GM23248 (cell line): ENCODE results near the gene BHMT2. TPM values are rescaled to one million over a fixed set of nuclear protein-coding genes. Genes with fewer than 3 reads are reported as not detected.

Experiments used
- DNase-seq: peaks from one replicate; pipeline ENCODE4 v3.0.0-alpha.2; 2015
- H2AFZ ChIP-seq: fragments of 200-600 bp; sonication (generic); 2 replicates; pipeline ENCODE4 v1.6.1; 2016; ENCODE audit warnings: antibody characterized with exemption
- H3F3A ChIP-seq: fragments of 200-600 bp; sonication (generic); 2 replicates; pipeline ENCODE4 v1.6.1; 2016; ENCODE audit warnings: mild to moderate bottlenecking, antibody characterized with exemption, mixed run types; ENCODE audit not compliant: insufficient read depth
- H3K27ac ChIP-seq: fragments of 200-600 bp; sonication (generic); 2 replicates; pipeline ENCODE4 v1.5.1; 2016; ENCODE audit warnings: mild to moderate bottlenecking
- H3K27me3 ChIP-seq: fragments of 200-600 bp; sonication (generic); replicated peaks from 2 replicates; pipeline ENCODE4 v1.6.1; 2016; ENCODE audit warnings: mild to moderate bottlenecking; ENCODE audit not compliant: insufficient read depth
- H3K36me3 ChIP-seq: fragments of 200-600 bp; sonication (generic); 2 replicates; pipeline ENCODE4 v1.6.1; 2016; ENCODE audit warnings: low read depth, mild to moderate bottlenecking
- H3K4me1 ChIP-seq: fragments of 200-600 bp; sonication (generic); 2 replicates; pipeline ENCODE4 v1.6.1; 2016; ENCODE audit warnings: mild to moderate bottlenecking; ENCODE audit not compliant: insufficient read depth
- H3K4me2 ChIP-seq: fragments of 200-600 bp; sonication (generic); one replicate; pipeline ENCODE4 v1.6.1; 2016; ENCODE audit warnings: mild to moderate bottlenecking; ENCODE audit not compliant: unreplicated experiment
- H3K4me3 ChIP-seq: fragments of 200-600 bp; sonication (generic); 2 replicates; pipeline ENCODE4 v1.5.1; 2016; ENCODE audit warnings: mild to moderate bottlenecking
- H3K79me2 ChIP-seq: fragments of 200-600 bp; sonication (generic); 2 replicates; pipeline ENCODE4 v1.6.1; 2016; ENCODE audit warnings: mild to moderate bottlenecking; ENCODE audit not compliant: insufficient read depth
- H3K9ac ChIP-seq: fragments of 200-600 bp; sonication (generic); 2 replicates; pipeline ENCODE4 v1.6.1; 2016; ENCODE audit warnings: mild to moderate bottlenecking
- H3K9me2 ChIP-seq: fragments of 200-600 bp; sonication (generic); 2 replicates; pipeline ENCODE4 v1.6.1; 2016; ENCODE audit warnings: mixed run types, mild to moderate bottlenecking, moderate library complexity; ENCODE audit not compliant: insufficient read depth
- H3K9me3 ChIP-seq: fragments of 200-600 bp; sonication (generic); one replicate; pipeline ENCODE4 v1.6.1; 2017; ENCODE audit warnings: low read depth
- H4K20me1 ChIP-seq: fragments of 200-600 bp; sonication (generic); 2 replicates; pipeline ENCODE4 v1.6.0; 2016; ENCODE audit not compliant: insufficient read depth
- EZH2 ChIP-seq: fragments of 200-600 bp; sonication (generic); IDR thresholded peaks from 2 replicates; pipeline ENCODE4 v1.6.1; 2018; ENCODE audit warnings: antibody characterized with exemption, mild to moderate bottlenecking; ENCODE audit not compliant: insufficient read depth, poor library complexity, severe bottlenecking
- EZH2phosphoT487 ChIP-seq: fragments of 200-600 bp; sonication (generic); IDR thresholded peaks from 2 replicates; pipeline ENCODE4 v1.6.1; 2018; ENCODE audit warnings: antibody characterized with exemption, moderate library complexity, mild to moderate bottlenecking, low read depth; ENCODE audit not compliant: insufficient read depth
- WGBS, 2 experiments: methylation state at CpG; one replicate each; pipeline ENCODE4 v1.1.6; 2015 to 2017; ENCODE audit warnings: low lambda C conversion rate in 2 of 2, low coverage in 1 of 2; ENCODE audit errors: missing lambda C conversion rate in 2 of 2; 5-methylcytosine and 5-hydroxymethylcytosine counted together
- in situ Hi-C: fragments of 300-500 bp; cut with MboI; formaldehyde crosslinking; loops from 2 replicates; pipeline ENCODE4 v1.15.0; 2020
- polyA plus RNA-seq: library from polyadenylated mRNA; unstranded; fragments of >200 nt; fragmentation: Nextera tagmentation; extraction: Ambion mirVana; gene quantifications from 2 replicates; pipeline ENCODE4 v1.2.1, GENCODE V29; 2016
- total RNA-seq: library from RNA; depleted of rRNA; stranded (reverse); fragments of >200 nt; shearing (Covaris generic); gene quantifications from 2 replicates; pipeline ENCODE4 v1.2.3, GENCODE V29; 2014

BHMT2 gene
- total and polyA plus RNA-seq, 2 experiments from 2014 or later, result 4.4 to 6.2 TPM

DNA sequence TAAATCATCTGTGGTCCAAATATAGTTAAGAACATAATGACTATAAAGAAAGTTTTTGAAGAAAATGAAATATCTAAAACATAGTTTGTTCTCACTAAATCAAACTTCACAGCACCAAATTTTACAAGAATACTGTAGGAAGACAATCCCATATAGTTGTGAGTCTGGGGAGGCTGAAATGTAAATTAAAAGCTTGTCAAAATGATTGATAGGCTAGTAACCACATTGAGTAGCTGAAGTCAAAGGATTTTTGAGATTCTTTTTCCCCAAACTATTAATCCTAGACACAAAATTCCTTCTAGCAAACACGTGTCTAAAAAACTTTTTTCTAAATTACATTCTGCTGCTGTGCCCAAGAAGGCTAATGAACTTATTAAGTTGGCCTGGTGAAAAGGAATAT, 55.0 kb downstream of the BHMT2 start:
- H3K27me3 ChIP-seq, result no peaks in the 10 kb centered on the region
- H3K9ac ChIP-seq, result no peak overlapping the region
- 79 to 82% methylated on average over 1 of the region's 1 CpG for WGBS, 2 experiments
- H3K9me3 ChIP-seq, result no peaks in the 10 kb centered on the region
- no peak for DNase-seq
- H3K4me3 ChIP-seq, result no peak overlapping the region
- H3K4me1 ChIP-seq, result no peaks in the 10 kb centered on the region
- H3K79me2 ChIP-seq, result no peaks in the 10 kb centered on the region
- H3K36me3 ChIP-seq, result no peaks in the 10 kb centered on the region
- no peaks in the 10 kb centered on the region for H3F3A ChIP-seq
- H3K27ac ChIP-seq, result no peak overlapping the region
- H3K4me2 ChIP-seq, result no peak overlapping the region
- TF ChIP-seq EZH2 (no peak), EZH2phosphoT487 (no peak)
- in situ Hi-C loops, result no loop called here
- no peaks in the 10 kb centered on the region for H4K20me1 ChIP-seq
- H3K9me2 ChIP-seq, result no peaks in the 10 kb centered on the region
- no peak overlapping the region for H2AFZ ChIP-seq

DNA sequence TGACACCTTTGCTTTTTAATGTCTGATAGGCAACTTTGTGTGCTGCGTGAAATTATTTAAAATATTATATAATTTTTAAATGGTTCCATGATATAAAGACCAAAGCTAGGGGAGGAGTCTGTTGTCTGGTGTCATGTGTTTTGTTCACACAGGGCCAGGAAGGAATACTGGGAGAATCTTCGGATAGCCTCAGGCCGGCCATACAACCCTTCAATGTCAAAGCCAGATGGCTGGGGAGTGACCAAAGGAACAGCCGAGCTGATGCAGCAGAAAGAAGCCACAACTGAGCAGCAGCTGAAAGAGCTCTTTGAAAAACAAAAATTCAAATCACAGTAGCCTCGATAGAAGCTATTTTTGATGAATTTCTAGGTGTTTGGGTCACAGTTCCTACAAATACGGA, 61.2 kb downstream of the BHMT2 start:
- no peaks in the 10 kb centered on the region for H3K27me3 ChIP-seq
- no peaks in the 10 kb centered on the region for H4K20me1 ChIP-seq
- no peaks in the 10 kb centered on the region for H3K36me3 ChIP-seq
- H2AFZ ChIP-seq, result no peak overlapping the region
- in situ Hi-C loops, result loop anchor here (5.0 to 10.0 kb wide), 2 partner anchors 106 to 337 kb away; no protein-coding TSS in a partner anchor
- H3K4me1 ChIP-seq, result peaks cover 9% of the 10 kb centered on the region
- 80 to 85% methylated on average over 6 of the region's 6 CpGs for WGBS, 2 experiments
- H3K4me3 ChIP-seq, result no peak overlapping the region
- no peaks in the 10 kb centered on the region for H3K9me2 ChIP-seq
- H3K79me2 ChIP-seq, result no peaks in the 10 kb centered on the region
- H3K9me3 ChIP-seq, result no peaks in the 10 kb centered on the region
- no peak overlapping the region for H3K9ac ChIP-seq
- TF ChIP-seq EZH2phosphoT487 (no peak), EZH2 (no peak)
- 0 out of 2 replicates have a peak, but pooled peaks cover 5% of the 10 kb centered on the region for H3F3A ChIP-seq
- no peak overlapping the region for H3K27ac ChIP-seq
- no peak overlapping the region for H3K4me2 ChIP-seq
- DNase-seq, result no peak

GRCh38 chr5:79133121-79133656, 63.6 kb downstream of the BHMT2 start:
- peak overlapping the region; percentile 77 for H3K9ac ChIP-seq
- peak overlapping the region; percentile 90 for H2AFZ ChIP-seq
- DNase-seq, result peak; percentile 62
- H3K36me3 ChIP-seq, result no peaks in the 10 kb centered on the region
- no peaks in the 10 kb centered on the region for H3K79me2 ChIP-seq
- no peaks in the 10 kb centered on the region for H4K20me1 ChIP-seq
- no peaks in the 10 kb centered on the region for H3K9me2 ChIP-seq
- 1 to 2% methylated on average over 4 of the region's 4 CpGs for WGBS, 2 experiments
- H3K4me2 ChIP-seq, result peak overlapping the region; percentile 78
- H3F3A ChIP-seq, result 0 out of 2 replicates have a peak, but pooled peaks cover 5% of the 10 kb centered on the region
- no peaks in the 10 kb centered on the region for H3K27me3 ChIP-seq
- H3K4me1 ChIP-seq, result peaks cover 9% of the 10 kb centered on the region
- peak overlapping the region; percentile 63 for H3K27ac ChIP-seq
- TF ChIP-seq EZH2phosphoT487 (no peak), EZH2 (no peak)
- H3K9me3 ChIP-seq, result no peaks in the 10 kb centered on the region
- in situ Hi-C loops, result loop anchor here (5.0 to 10.0 kb wide), 2 partner anchors 108 to 334 kb away; no protein-coding TSS in a partner anchor
- peak overlapping the region; percentile 66 for H3K4me3 ChIP-seq

- no peaks in the 10 kb centered on the region for H3K27me3 ChIP-seq
- WGBS, 2 experiments, result 8 to 10% methylated on average over 10 to 11 of the region's 11 CpGs
- peak overlapping the region; percentile 90 for H2AFZ ChIP-seq
- H3K4me1 ChIP-seq, result peaks cover 9% of the 10 kb centered on the region
- peak overlapping the region; percentile 77 for H3K9ac ChIP-seq
- no peaks in the 10 kb centered on the region for H3K79me2 ChIP-seq
- peak; percentile 90 for DNase-seq
- no peak for TF ChIP-seq EZH2
- peak overlapping the region; percentile 63 for H3K27ac ChIP-seq
- peak overlapping the region; percentile 78 for H3K4me2 ChIP-seq
- H3K9me2 ChIP-seq, result no peaks in the 10 kb centered on the region
- H4K20me1 ChIP-seq, result no peaks in the 10 kb centered on the region
- H3K4me3 ChIP-seq, result peak overlapping the region; percentile 66
- no peaks in the 10 kb centered on the region for H3K36me3 ChIP-seq
- H3F3A ChIP-seq, result 0 out of 2 replicates have a peak, but pooled peaks cover 5% of the 10 kb centered on the region
- in situ Hi-C loops, result loop anchor here (5.0 to 10.0 kb wide), 2 partner anchors 109 to 333 kb away; no protein-coding TSS in a partner anchor
- H3K9me3 ChIP-seq, result no peaks in the 10 kb centered on the region
Measured at GRCh38 chr5:79133657-79134451, 64.3 kb downstream of the BHMT2 start.
